GM21737 (cell line): ENCODE results near the gene CHDH.
A peak's percentile ranks its signal among the peaks of the same experiment; 100 is the strongest.

Experiments
- ATAC-seq: cut with Tn5 transposase; IDR thresholded peaks from one replicate; pipeline ENCODE4 v1.9.1; 2021; ENCODE audit warnings: mild to moderate bottlenecking, moderate library complexity; ENCODE audit not compliant: unreplicated experiment

The CHDH gene

DNA sequence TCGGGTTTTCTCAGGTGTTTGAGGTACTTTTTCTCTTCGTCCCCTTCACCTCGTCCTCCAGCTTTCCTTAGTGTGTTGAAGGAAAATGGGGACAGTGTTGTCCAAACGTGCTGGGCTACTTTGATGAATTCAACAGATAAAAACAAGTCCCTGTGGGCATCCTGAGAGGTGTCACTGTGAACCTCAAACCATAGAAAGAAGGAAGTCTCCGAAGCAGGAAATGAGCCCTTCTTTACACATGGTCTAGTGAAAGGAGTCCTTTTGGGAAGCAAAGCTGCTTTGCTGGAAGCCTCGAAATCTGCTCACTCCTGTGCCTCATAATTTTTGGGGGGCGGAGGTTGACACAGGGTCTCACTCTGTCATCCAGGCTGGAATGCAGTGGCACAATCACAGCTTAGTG is 10.7 kb upstream of the CHDH start:
- ATAC-seq: no peak

DNA sequence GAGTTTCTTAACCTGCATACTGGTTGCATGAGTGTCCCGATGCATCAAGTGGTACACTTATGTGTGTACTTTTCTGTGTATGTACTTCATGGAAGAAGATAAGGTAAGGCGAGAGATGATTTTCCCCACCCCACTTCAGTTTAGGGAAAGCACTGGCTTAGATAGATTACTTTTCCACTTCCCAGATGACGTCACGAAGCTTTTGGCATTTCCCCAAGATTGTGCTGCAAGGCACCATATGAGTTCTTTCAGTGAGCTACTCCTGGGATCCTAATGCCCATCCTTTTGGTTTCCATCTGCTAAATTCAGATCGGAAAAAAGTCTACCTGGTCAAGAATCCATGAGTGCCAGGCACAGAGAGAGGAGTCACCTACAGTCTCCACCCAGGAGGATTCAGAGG is 4.7 kb upstream of the CHDH start:
- no peak for ATAC-seq

DNA sequence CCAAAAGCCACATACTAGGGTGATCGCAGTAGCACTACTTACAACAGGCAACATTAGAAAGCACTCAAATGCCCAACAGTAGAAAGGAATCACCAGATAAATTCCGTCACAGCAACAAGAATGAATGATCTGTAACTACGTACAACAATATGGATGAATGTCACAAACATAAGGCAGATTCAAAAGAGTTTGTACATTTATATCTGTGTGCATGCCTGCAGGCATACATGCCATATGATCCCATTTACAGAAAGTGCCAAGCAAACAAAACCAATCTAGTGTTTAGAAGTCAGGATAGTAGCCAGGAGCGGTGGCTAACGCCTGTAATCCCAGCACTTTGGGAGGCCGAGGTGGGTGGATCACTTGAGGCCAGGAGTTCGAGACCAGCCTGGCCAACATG is 3.7 kb upstream of the CHDH start:
- no peak for ATAC-seq

DNA sequence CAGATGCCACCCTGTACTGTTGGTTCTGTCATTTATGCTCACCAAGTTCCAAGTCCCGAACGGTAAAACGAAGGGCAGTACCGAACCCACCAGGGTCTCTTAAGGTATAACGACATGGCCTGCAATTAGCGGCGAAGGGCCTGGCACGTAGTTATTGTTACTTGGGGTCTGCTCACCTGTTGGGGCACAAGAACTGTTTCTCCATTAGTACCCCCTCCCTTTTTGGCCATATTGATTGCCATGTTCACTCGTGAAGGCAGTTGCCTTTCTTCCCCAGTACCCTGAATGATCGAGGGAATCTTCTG is 584 bp upstream of the CHDH start:
- no peak for ATAC-seq

DNA sequence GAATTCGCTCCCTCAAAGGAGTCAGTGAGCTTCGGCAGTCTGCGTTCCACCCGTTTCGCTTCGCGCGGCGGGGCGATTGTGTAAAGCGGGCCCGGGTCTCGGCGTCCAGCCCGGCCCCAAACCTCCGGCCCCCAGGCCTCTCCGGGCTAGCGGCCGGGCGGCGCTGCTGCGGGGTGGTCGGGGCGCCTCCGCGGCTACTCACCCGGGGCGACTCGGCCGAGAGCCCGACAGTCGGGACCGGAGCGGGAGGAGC is 412 bp downstream of the CHDH start:
- ATAC-seq: no peak

DNA sequence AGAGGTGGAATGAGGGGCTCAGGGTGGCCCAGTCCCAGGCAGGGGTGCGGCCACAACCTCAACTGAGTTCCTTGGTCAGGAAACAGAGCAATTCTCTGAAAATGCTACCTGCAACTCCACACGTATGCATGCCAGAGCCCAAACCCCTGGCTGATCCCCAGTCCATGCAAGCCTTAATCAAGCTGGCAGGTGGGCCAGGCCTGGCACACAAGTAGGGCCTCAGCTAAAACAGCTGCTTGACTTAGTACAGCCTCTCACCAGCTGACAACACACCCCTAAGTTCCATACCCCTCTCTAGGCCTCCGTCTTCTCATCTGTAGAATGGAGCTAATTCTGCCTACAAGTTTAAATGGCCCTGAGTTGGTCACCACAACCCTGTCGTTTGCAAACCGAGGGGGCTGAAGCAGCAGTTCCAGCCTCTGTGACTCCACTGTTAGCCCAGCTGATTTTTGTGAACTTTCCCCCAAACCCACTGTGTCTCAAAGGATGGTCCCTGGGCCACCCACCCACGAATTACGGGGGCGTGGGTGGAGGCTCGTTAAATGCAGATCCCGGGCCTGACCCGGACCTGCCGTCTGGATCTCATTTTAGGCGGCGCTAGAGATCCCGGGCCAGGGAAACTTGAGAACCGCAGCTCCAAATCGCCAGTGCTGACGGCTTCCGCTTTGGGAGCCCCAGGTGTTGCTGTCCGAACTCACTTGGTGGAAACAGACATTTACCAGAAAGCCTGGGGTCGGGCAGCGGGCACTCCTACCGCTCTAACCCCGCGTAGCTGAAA is 927 bp downstream of the CHDH start:
- peak; percentile 14 for ATAC-seq

DNA sequence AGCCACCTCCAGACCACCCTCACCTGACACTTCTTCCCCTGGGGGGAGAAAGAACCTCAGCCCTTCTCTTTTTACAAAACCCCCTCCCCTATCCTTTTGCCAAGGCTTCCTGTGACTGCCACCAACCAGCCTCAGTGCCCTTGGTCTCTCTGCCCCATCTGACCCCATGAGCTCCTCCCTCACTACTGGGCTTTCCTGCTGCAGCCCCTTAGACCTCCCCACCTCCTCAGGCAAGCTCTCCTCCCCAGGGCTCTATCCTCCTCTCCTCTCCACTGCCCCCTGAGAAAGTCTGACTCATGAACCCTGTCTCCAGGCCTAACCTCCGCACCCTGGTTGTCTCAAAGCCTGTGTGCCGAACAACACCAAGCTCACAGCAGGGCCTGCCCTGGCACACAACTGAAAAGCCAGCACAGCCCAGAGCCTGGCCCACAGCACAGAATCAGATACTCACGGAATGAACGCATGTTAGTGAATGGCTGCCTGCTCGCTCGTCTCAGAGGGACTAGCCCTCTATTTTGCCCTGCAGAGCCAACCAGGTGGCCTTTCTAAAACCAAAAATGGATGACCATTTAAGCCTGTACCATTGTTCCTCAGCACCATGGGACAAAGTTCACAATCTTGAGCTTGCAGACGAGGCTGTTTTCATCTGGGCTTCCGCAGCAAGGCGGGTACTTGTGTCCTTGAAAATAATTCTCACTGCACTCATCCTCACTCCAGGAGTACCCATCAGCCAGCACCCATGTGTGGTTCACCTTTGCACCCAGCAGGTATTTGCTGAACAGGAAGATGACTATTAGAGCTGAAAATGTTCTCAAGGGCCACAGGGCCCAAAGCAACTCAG is 1.7 kb downstream of the CHDH start:
- ATAC-seq: no peak

DNA sequence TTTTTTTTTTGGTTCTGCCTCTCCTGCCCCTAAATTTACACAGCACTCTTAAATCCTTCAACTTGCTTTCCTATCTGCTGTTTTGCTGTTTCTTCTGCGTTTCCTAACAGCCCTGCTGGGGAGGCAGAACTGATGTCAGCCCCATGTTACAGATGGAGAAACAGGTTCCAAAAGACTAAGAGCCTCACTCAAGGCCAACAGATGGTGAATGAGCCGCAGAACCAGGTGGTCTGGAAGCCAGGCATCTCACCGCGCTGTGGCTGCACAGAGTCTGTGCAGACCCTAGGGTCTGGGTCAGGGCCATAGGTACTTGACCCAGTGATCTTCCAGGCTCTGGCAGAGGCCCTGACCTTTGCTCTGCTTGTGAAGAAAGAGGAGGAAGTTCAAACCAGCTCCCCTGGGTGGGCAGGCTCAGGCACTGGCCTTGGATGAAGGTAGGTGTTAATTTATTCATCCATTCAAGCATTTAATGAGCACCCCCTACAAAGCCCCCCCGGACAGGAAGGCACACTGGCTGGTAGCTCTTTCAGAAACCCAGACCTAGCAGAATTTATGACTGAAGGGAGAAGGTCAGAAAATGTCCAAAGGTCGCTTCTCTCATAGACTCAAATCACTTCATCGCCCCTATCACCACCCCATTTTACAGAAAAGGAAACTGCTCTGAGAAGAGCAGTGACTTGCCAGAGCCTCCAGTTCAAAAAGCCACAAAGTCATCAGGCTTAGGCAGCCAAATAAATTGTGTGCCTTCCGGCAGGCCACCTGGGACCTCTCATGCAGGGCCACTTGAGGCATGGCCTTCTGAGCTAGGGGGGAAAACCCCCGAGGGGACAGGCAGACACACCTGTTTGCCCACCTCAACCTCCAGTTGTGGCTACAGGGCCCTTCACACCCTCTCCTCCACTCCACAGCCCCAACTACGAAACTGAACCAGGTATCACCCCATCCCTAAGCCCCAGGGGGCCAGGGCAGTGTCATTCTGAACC is 2.7 kb downstream of the CHDH start:
- peak; percentile 56 for ATAC-seq

DNA sequence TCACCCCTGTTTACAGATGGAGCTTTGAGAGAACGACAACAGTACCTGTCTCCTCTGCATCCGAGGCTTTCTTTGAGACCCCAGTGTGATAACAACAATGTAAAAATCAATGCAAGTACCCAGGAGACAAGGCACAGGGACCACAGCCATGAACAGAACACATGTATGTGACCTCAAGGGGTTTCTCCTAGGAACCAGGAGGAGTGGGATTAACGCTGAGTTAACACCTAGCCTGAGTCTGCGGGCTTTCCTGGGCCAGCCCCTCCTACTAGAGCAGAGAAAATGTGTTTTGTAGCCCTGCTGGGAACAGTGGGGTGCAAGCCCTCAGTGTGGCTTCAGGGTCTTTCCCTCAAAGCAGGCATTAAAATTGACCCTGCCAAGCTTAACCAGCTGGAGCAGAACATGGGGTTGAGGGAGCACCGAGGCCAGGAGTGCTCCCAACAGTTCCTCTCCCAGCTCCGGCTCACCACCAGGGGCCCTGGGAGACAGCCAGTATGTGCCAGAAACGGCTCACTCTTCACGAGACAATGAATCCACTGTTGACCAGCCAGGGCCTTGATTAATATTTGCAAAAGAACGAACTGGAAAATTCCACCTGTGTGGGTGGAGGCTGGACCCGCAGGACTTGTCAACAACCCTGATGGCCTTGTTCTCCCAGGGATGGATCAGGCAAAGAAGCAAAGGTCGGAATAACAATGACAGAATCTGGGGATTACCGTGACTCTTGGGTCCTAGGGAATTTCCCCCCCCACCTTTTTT is 3.6 kb downstream of the CHDH start:
- no peak for ATAC-seq

DNA sequence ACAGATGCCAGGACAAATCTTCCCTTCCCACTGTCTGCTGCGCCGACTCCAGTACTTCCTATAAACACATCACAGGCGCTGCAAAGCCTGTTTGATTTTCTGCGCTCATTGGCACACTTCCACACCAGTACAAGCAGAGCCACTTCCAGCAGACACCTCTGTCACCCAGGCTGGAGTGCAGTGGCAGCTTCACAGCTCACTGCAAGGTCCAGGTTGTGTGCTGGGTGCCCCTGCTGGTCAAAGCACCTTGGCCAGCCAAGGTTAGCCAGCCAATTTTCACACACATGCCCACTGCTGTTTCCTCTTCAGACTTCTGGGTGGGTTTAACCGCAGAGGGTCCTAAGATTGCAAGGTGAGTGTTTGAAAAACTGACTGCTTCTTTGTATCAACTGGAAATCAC is 4.9 kb downstream of the CHDH start:
- ATAC-seq: no peak

DNA sequence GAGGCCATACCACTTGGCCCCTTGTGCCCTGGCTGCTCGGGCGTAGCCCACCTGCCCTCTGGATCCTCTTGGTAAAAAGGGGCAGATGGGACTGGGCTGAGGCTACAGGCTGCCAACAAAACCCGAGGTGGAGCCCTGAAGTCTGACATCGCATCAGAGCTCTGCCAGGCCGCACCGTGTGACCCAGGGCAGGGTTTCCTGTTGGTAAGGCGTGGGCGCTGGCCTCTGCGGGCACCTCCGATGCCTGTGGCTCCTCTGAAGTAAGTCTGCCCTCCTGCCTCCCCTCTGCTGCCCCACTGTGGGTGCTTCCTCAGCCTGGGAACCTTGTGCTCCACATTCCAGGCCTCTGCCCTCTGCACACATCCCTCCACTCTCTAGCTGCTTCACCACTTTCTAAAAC is 8.9 kb downstream of the CHDH start:
- ATAC-seq: no peak

DNA sequence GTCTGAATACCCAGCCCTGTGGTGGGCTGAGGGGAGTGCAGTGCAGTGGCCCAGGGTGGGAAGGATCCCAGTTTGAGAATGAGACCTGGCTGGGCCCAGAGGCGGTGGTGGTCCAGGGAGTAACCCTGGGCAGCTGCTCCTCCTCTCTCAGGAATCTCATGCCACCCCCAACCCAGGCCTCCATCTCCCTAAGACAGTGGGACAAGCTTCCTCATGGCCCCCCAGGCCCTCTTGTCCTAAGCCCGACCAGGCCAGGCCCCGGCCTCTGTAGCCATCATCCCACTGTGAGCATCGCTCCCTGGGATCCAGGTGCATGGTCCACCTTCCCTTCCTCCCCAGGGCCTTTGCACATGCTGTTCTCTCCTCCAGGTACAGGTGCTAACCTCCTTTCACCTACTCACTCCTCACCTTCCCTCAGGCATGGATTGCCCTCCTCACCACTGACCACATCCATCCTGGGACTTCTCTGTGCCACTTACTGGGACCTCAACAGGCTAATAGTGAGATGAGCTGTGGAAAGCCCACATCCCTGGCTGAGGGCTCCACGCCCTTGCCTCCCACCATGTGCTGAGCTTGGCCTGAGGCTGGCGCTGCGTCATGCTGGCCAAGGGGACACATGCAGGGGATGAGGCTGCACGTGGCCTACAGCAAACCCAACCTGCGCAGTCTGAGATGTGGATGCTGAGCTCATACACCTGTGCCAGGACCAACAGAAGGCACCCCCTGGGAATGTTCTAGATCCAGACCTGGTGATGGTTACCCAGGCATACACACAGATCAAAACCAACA is 9.9 kb downstream of the CHDH start:
- ATAC-seq: no peak

DNA sequence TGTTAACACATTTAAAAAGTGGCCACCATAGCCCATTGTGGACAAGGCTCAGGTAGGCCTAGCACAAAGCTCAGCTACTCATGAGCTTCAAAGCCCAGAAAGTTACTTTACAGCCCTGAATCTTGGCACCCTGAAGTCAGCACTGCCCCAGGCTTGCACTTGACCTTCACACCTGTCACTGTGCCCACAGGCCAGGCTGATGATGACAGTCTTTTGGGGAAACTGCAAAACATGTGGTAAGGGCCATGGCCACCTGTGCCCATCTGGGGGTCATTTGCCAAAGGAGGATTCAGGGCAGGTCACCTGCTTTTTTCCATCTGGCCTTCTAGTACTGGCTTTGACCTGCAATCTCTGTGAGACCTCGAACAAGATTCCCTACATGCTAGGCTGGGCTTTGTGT is 11.0 kb downstream of the CHDH start:
- no peak for ATAC-seq

DNA sequence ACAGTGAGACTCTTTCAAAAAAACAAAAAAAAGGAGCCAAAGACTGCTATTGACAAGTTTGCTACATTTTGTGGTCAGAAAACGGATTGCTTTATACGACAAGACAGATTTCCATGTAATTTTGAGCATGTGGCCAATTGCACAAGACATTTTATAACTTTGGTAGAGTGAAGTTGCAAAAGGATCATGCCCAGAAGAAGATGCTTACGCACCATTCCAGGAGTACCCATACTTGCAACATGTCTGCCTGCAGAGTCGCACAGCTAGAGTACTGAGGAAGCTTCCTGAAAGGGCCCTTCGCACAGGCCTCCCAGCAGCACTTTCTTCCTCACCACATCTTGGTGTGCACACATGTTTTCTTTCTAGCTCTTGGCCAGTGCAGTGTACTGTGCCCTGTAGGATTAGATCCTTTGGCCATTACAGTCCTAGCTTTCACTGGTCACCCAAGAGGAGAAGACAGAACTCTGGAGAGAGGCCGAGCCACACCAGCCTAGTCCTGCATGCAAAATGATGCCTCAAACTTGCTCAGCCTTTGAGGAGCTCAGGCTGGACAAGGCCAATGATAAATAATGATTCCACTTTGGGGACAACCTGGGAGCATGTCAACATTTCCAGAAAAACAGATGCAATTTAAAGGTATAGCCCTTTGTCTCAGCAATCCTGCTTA is 11.7 kb downstream of the CHDH start:
- no peak for ATAC-seq

DNA sequence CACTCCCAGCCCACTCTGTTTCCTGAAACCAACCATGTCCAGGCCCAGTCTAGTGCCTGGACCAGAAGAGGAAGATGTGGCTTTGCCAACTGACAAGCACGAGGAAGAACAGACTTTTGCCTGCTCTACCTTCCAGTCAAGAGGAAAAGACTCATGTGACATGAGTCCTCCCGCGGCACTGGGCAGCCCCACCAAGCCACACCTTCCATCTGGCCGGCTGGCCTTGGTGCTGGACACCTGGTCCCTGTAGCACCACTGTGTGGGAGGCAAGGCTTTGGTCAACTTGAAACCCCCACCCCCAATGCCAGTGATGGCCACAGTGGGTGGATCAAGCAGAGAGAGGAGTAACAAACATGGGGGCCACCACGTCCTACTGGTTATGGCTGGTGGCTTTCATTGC is 12.5 kb downstream of the CHDH start:
- ATAC-seq: no peak

DNA sequence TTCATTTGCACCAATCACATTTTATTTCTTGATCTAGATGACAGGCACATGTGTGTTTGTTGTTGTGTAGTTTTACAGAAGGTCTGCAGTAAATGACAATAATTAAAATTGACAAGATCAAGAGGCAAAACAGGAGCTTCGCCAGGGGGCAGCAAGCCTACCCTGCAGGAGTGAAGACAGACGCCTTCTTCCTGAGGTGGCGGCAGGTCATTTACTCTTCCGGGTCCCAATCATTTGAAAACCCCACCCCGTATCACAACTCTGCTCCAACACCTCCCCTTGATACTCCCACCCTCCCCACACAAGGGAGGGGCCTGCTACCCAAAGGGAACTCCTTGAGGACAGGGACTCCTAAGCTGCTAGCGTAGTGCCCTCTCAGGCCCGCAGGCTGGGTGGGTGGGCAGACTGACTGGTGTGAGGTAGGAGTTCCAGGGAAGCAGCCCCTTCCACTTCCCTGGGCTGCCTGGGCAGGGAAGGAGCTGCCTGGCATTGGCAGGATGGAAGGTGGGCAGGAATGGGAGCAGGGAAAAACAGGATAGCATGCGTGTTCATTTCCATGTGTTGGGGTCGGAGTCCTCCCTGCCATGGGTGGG is 13.1 kb downstream of the CHDH start:
- no peak for ATAC-seq

DNA sequence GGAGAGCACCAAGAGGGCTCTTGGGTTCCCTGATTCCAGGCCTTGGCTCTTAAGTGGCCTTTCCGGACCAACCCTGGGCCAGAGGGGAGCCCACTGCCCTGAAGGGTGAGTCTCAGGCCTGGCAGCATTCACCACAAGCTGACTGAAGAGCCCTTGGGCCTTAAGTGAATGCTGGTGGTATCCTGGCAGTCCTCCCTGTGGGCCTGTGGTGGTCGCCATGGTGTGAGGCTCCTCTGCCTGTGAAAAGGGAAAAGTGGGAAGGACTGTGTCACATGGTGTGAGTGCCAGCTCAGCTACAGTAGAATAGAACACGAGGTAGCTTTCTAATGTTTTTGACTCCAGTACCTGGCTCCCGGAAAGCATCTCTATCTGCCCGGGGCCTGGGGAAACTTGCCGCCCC is 15.3 kb downstream of the CHDH start:
- no peak for ATAC-seq

DNA sequence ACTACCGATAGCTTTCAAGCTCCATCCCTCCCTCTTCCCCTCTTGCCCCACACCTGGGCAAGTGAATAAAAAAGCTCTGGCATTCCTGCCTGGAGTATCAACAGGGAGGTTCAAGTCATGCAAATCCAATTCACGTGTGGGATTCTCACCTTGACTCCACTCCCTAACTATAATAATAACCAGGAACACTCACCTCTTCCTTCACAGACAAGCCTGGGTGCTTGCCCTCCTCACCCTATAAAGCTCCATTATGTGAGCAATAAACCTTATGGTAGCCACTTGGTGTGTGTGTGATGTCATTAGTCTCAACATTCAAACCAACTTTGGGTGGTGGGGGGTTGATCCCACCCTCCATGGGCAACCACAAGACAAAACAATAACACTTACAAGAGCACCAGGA is 16.6 kb downstream of the CHDH start:
- no peak for ATAC-seq

DNA sequence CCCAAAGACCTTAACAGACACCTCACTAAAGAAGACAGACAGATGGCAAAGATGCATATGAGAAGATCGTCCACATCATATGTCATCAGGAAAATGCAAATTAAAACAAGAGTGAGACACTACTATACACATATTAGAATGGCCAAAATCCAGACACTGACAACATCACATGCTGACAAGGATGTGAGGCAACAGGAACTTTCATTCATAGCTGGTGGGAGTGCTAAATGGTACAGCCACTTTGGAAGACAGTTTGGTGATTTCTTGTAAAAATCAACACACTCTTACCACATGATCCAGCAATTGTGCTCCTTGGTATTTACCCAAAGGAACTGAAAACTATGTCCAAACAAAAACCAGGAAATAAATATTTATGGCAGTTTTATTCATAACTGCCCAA is 17.6 kb downstream of the CHDH start:
- ATAC-seq: no peak
